CD8-positive, alpha-beta memory T cell (primary cell): ENCODE data around the gene NUP214. TPM values are rescaled to one million over a fixed set of nuclear protein-coding genes. Genes with fewer than 3 reads are reported as not detected.
"Not testable (repeated sequence)": the region's sequence is repeated elsewhere in the genome, so short reads cannot be mapped to it uniquely, and the experiment has no call there.

Experiments
- CTCF ChIA-PET: fragments of 350-600 bp; sonication (Branson Sonifier 250); formaldehyde crosslinking; loops from one replicate; lab custom pipeline; 2021; ENCODE audit warnings: antibody characterized with exemption; lab: Charles Lee
- POLR2A ChIA-PET: fragments of 350-600 bp; sonication (Branson Sonifier 250); formaldehyde crosslinking; loops from one replicate; lab custom pipeline; 2021; ENCODE audit warnings: antibody characterized with exemption; lab: Charles Lee
- DNase-seq, 5 donors: peaks; one replicate each; pipeline versions ENCODE4 v3.0.0 to v3.0.0-alpha.2; 2020 to 2022; ENCODE audit warnings: mixed read lengths in 1 of 5
- H3K27ac ChIP-seq: one replicate; pipeline ENCODE4 v1.7.0; 2013; ENCODE audit warnings: low read depth, mild to moderate bottlenecking, low read length, moderate library complexity
- H3K27me3 ChIP-seq: 2 replicates; pipeline ENCODE4 v1.7.0; 2013; ENCODE audit warnings: low read length, mild to moderate bottlenecking; ENCODE audit not compliant: insufficient read depth, poor library complexity, severe bottlenecking
- H3K36me3 ChIP-seq: 2 replicates; pipeline ENCODE4 v1.7.0; 2013; ENCODE audit warnings: mild to moderate bottlenecking, low read length, moderate library complexity; ENCODE audit not compliant: insufficient read depth
- H3K4me1 ChIP-seq: 2 replicates; pipeline ENCODE4 v1.7.0; 2013; ENCODE audit warnings: mild to moderate bottlenecking, low read length, moderate library complexity; ENCODE audit not compliant: insufficient read depth
- H3K4me3 ChIP-seq: 2 replicates; pipeline ENCODE4 v1.7.0; 2013; ENCODE audit warnings: mild to moderate bottlenecking, low read length
- H3K9me3 ChIP-seq: 2 replicates; pipeline ENCODE4 v1.7.0; 2013; ENCODE audit warnings: mild to moderate bottlenecking, low read length
- H3K27ac Mint-ChIP-seq, 8 donors: one replicate each; pipeline ENCODE4 v1.8.0; 2020 to 2021; ENCODE audit warnings: mixed read lengths in 8 of 8, mild to moderate bottlenecking in 6 of 8, inconsistent platforms in 3 of 8, moderate library complexity in 3 of 8
- H3K27me3 Mint-ChIP-seq, 2 donors: one replicate each; pipeline ENCODE4 v1.8.0; 2020 to 2021; ENCODE audit warnings: mixed read lengths in 2 of 2, mild to moderate bottlenecking in 1 of 2, moderate library complexity in 1 of 2
- H3K36me3 Mint-ChIP-seq, 3 donors: one replicate each; pipeline ENCODE4 v1.8.0; 2020 to 2021; ENCODE audit warnings: mixed read lengths in 3 of 3, inconsistent platforms in 1 of 3, mild to moderate bottlenecking in 1 of 3
- H3K4me1 Mint-ChIP-seq, 3 donors: one replicate each; pipeline ENCODE4 v1.8.0; 2020 to 2021; ENCODE audit warnings: mixed read lengths in 3 of 3, inconsistent platforms in 1 of 3, mild to moderate bottlenecking in 1 of 3
- H3K4me3 Mint-ChIP-seq, 7 donors: one replicate each; pipeline ENCODE4 v1.8.0; 2020 to 2021; ENCODE audit warnings: mixed read lengths in 7 of 7, mild to moderate bottlenecking in 6 of 7, moderate library complexity in 4 of 7, inconsistent platforms in 2 of 7
- H3K9me3 Mint-ChIP-seq, 5 donors: one replicate each; pipeline ENCODE4 v1.8.0; 2020 to 2022; ENCODE audit warnings: mixed read lengths in 5 of 5, mild to moderate bottlenecking in 3 of 5, moderate library complexity in 2 of 5, inconsistent platforms in 1 of 5
- polyA plus RNA-seq: library from polyadenylated mRNA; unstranded; fragments of 300-500 nt; fragmentation: Illumina TruSeq; gene quantifications from one replicate; pipeline ENCODE4 v1.2.3, GENCODE V29; 2021
- total RNA-seq, 2 experiments: library from RNA; stranded (reverse); gene quantifications; one replicate each; pipeline ENCODE4 v1.2.3, GENCODE V29; 2021

The NUP214 gene
- total and polyA plus RNA-seq, 3 experiments from 2014 or later, result 21.3 to 69.5 (median 69.2) TPM

- H3K4me1 Mint-ChIP-seq, result no peaks in the 10 kb centered on the region
- H3K9me3 Mint-ChIP-seq, result no peaks in the 10 kb centered on the region
- POLR2A ChIA-PET, result no interaction called here
- CTCF ChIA-PET, result no interaction called here
- no peaks in the 10 kb centered on the region for H3K4me1 ChIP-seq
- no peaks in the 10 kb centered on the region for H3K27me3 Mint-ChIP-seq
- H3K36me3 Mint-ChIP-seq, result peaks cover 13 to 85% (median 33%) of the 10 kb centered on the region in 3 donors
- no peak for DNase-seq
- H3K4me3 Mint-ChIP-seq, result no peak overlapping the region
- H3K27me3 ChIP-seq, result no peaks in the 10 kb centered on the region
- peaks cover 35% of the 10 kb centered on the region for H3K36me3 ChIP-seq
- H3K9me3 ChIP-seq, result no peaks in the 10 kb centered on the region
- H3K27ac Mint-ChIP-seq, result no peak overlapping the region
- no peak overlapping the region for H3K4me3 ChIP-seq
- H3K27ac ChIP-seq, result no peak overlapping the region
Observed at GRCh38 chr9:131187957-131188356, 62.6 kb downstream of the NUP214 start.

- Mint-ChIP-seq H3K36me3 (peaks cover 13 to 85% (median 33%) of the 10 kb centered on the region in 3 donors), H3K27ac (no peak overlapping the region), H3K4me3 (no peak overlapping the region), H3K4me1 (no peaks in the 10 kb centered on the region), H3K27me3 (no peaks in the 10 kb centered on the region), H3K9me3 (no peaks in the 10 kb centered on the region)
- Histone ChIP-seq H3K4me1 (no peaks in the 10 kb centered on the region), H3K27ac (no peak overlapping the region), H3K4me3 (no peak overlapping the region), H3K9me3 (no peaks in the 10 kb centered on the region), H3K27me3 (no peaks in the 10 kb centered on the region), H3K36me3 (peaks cover 35% of the 10 kb centered on the region)
- no peak for DNase-seq
- ChIA-PET CTCF (no interaction called here), POLR2A (no interaction called here)
Observed at GRCh38 chr9:131188976-131189375, 63.6 kb downstream of the NUP214 start.

GRCh38 chr9:131190191-131190590 is 64.8 kb downstream of the NUP214 start:
- Histone ChIP-seq H3K4me1 (no peaks in the 10 kb centered on the region), H3K27me3 (no peaks in the 10 kb centered on the region), H3K27ac (no peak overlapping the region), H3K9me3 (no peaks in the 10 kb centered on the region), H3K4me3 (no peak overlapping the region), H3K36me3 (peaks cover 40% of the 10 kb centered on the region)
- no peaks in the 10 kb centered on the region for H3K9me3 Mint-ChIP-seq
- no peak for DNase-seq
- peaks cover 13 to 85% (median 37%) of the 10 kb centered on the region in 3 donors for H3K36me3 Mint-ChIP-seq
- H3K27ac Mint-ChIP-seq, result no peak overlapping the region
- H3K4me3 Mint-ChIP-seq, result no peak overlapping the region
- H3K4me1 Mint-ChIP-seq, result peaks cover 0 to 6% (median 0%) of the 10 kb centered on the region in 3 donors
- CTCF ChIA-PET, result no interaction called here
- H3K27me3 Mint-ChIP-seq, result no peaks in the 10 kb centered on the region
- POLR2A ChIA-PET, result no interaction called here

GRCh38 chr9:131191032-131191431 is 65.6 kb downstream of the NUP214 start:
- H3K9me3 ChIP-seq, H3K27me3 ChIP-seq, H3K4me3 Mint-ChIP-seq, H3K9me3 Mint-ChIP-seq, H3K27me3 Mint-ChIP-seq, H3K4me1 Mint-ChIP-seq, H3K27ac ChIP-seq, H3K4me3 ChIP-seq, DNase-seq, POLR2A ChIA-PET, H3K4me1 ChIP-seq: not testable (repeated sequence)
- peaks cover 33% of the 10 kb centered on the region for H3K36me3 ChIP-seq
- H3K36me3 Mint-ChIP-seq, result peaks cover 13 to 81% (median 35%) of the 10 kb centered on the region in 3 donors
- CTCF ChIA-PET, result interaction anchor here (0.9 to 1.4 kb wide), 3 partner anchors 12 to 145 kb away, joined by 3 to 4 read pairs (median 3); no protein-coding TSS in a partner anchor
- peak overlapping the region in 1 of 8 donors; percentile 76 for H3K27ac Mint-ChIP-seq

- DNase-seq, result no peak
- H3K4me1 ChIP-seq, result no peaks in the 10 kb centered on the region
Observed at GRCh38 chr9:131191857-131192256, 66.5 kb downstream of the NUP214 start.

GRCh38 chr9:131193051-131193450 is 67.7 kb downstream of the NUP214 start:
- Mint-ChIP-seq H3K9me3 (no peaks in the 10 kb centered on the region), H3K27ac (peak overlapping the region in 1 of 8 donors; percentile 33), H3K4me1 (peaks cover 0 to 8% (median 3%) of the 10 kb centered on the region in 3 donors), H3K36me3 (peaks cover 9 to 80% (median 36%) of the 10 kb centered on the region in 3 donors), H3K4me3 (no peak overlapping the region), H3K27me3 (no peaks in the 10 kb centered on the region)
- H3K27me3 ChIP-seq, result no peaks in the 10 kb centered on the region
- POLR2A ChIA-PET, result no interaction called here
- no peak for DNase-seq
- H3K4me1 ChIP-seq, result no peaks in the 10 kb centered on the region
- CTCF ChIA-PET, result no interaction called here
- H3K27ac ChIP-seq, result no peak overlapping the region
- H3K4me3 ChIP-seq, result no peak overlapping the region
- H3K9me3 ChIP-seq, result no peaks in the 10 kb centered on the region
- H3K36me3 ChIP-seq, result peaks cover 40% of the 10 kb centered on the region

More at GRCh38 chr9:131191857-131192256, 66.5 kb downstream of the NUP214 start:
- H3K27me3 Mint-ChIP-seq, result no peaks in the 10 kb centered on the region
- H3K27me3 ChIP-seq, result no peaks in the 10 kb centered on the region
- CTCF ChIA-PET, result interaction anchor here (0.9 to 1.4 kb wide), 3 partner anchors 13 to 144 kb away, joined by 3 to 4 read pairs (median 3); no protein-coding TSS in a partner anchor
- no peak overlapping the region for H3K27ac ChIP-seq
- H3K9me3 Mint-ChIP-seq, result no peaks in the 10 kb centered on the region
- H3K27ac Mint-ChIP-seq, result no peak overlapping the region
- peaks cover 14 to 80% (median 34%) of the 10 kb centered on the region in 3 donors for H3K36me3 Mint-ChIP-seq
- peaks cover 33% of the 10 kb centered on the region for H3K36me3 ChIP-seq
- peaks cover 0 to 8% (median 0%) of the 10 kb centered on the region in 3 donors for H3K4me1 Mint-ChIP-seq
- no peak overlapping the region for H3K4me3 ChIP-seq
- POLR2A ChIA-PET, result interaction anchor here (1.1 kb wide), 1 partner anchor 86 kb away, joined by 4 read pairs; no protein-coding TSS in a partner anchor
- no peaks in the 10 kb centered on the region for H3K9me3 ChIP-seq
- no peak overlapping the region for H3K4me3 Mint-ChIP-seq

- H3K4me3 ChIP-seq, result no peak overlapping the region
- Mint-ChIP-seq H3K9me3 (no peaks in the 10 kb centered on the region), H3K4me3 (no peak overlapping the region), H3K36me3 (peaks cover 4 to 80% (median 27%) of the 10 kb centered on the region in 3 donors), H3K27ac (peak overlapping the region in 3 of 8 donors; percentile 1 to 37 (median 6)), H3K27me3 (no peaks in the 10 kb centered on the region), H3K4me1 (peaks cover 0 to 8% (median 3%) of the 10 kb centered on the region in 3 donors)
- H3K36me3 ChIP-seq, result peaks cover 46% of the 10 kb centered on the region
- CTCF ChIA-PET, result no interaction called here
- H3K9me3 ChIP-seq, result no peaks in the 10 kb centered on the region
- H3K27me3 ChIP-seq, result no peaks in the 10 kb centered on the region
- DNase-seq, result no peak
- POLR2A ChIA-PET, result no interaction called here
- no peaks in the 10 kb centered on the region for H3K4me1 ChIP-seq
- H3K27ac ChIP-seq, result no peak overlapping the region
Observed at GRCh38 chr9:131194762-131195161, 69.4 kb downstream of the NUP214 start.

GRCh38 chr9:131197160-131197911 is 72.0 kb downstream of the NUP214 start:
- Mint-ChIP-seq H3K4me3 (no peak overlapping the region), H3K27ac (peak overlapping the region in 4 of 8 donors; percentile 24 to 81 (median 50)), H3K4me1 (peaks cover 0 to 8% (median 3%) of the 10 kb centered on the region in 3 donors), H3K27me3 (no peaks in the 10 kb centered on the region), H3K9me3 (no peaks in the 10 kb centered on the region), H3K36me3 (peaks cover 8 to 84% (median 27%) of the 10 kb centered on the region in 3 donors)
- ChIA-PET POLR2A (no interaction called here), CTCF (interaction anchor here (1.6 to 2.2 kb wide), 2 partner anchors 17 to 139 kb away, joined by 5 to 6 read pairs; no protein-coding TSS in a partner anchor)
- no peak for DNase-seq
- Histone ChIP-seq H3K27ac (no peak overlapping the region), H3K9me3 (no peaks in the 10 kb centered on the region), H3K36me3 (peaks cover 50% of the 10 kb centered on the region), H3K4me3 (no peak overlapping the region), H3K4me1 (no peaks in the 10 kb centered on the region), H3K27me3 (no peaks in the 10 kb centered on the region)
